GM12878 (cell line): ENCODE data around the gene USH2A. TPM values are rescaled to one million over a fixed set of nuclear protein-coding genes. Genes with fewer than 3 reads are reported as not detected.

Experiments
- ATAC-seq: fragments of 200-7000 bp; cut with Tn5 transposase; 3 replicates; pipeline ENCODE4 v1.9.1; 2020; ENCODE audit warnings: mild to moderate bottlenecking, moderate library complexity
- BruUV-seq: library from RNA; stranded (reverse); fragments of 400-500 nt; replicated peaks from 2 replicates; lab custom pipeline; 2021; lab: Mats Ljungman, UMichigan
- CTCF ChIA-PET: fragments of 300-600 bp; sonication (Branson Sonifier 250); formaldehyde crosslinking; extraction: SDS; loops from one replicate; lab custom pipeline; 2021; ENCODE audit warnings: inconsistent platforms; lab: Yijun Ruan, JAX
- POLR2A ChIA-PET: fragments of 350-600 bp; formaldehyde crosslinking; extraction: SDS; loops from one replicate; lab custom pipeline; 2021; ENCODE audit warnings: inconsistent platforms; lab: Charles Lee
- RAD21 ChIA-PET: fragments of 300-600 bp; sonication (Branson Sonifier 250); formaldehyde crosslinking; loops from one replicate; lab custom pipeline; 2023; ENCODE audit warnings: antibody characterized with exemption; ENCODE audit not compliant: unreplicated experiment; lab: Charles Lee
- SMC1A ChIA-PET: fragments of 300-600 bp; sonication (Branson Sonifier 250); formaldehyde crosslinking; loops from one replicate; lab custom pipeline; 2023; ENCODE audit not compliant: unreplicated experiment, uncharacterized antibody; lab: Charles Lee
- DNase-seq: peaks from one replicate; pipeline ENCODE4 v3.0.0-alpha.2; 2011; ENCODE audit warnings: low read depth, low spot score
- FAIRE-seq: peaks from 3 replicates; lab custom pipeline; 2011; peaks lifted over from hg19 to GRCh38; lab: Jason Lieb, UNC
- H2AFZ ChIP-seq: 2 replicates; pipeline ENCODE4 v1.6.0; 2011; ENCODE audit warnings: low read depth, low read length, control low read depth; ENCODE audit not compliant: control insufficient read depth
- H3K27ac ChIP-seq: 2 replicates; pipeline ENCODE4 v1.5.1; 2011; ENCODE audit warnings: control low read depth; ENCODE audit not compliant: control insufficient read depth, insufficient read depth
- H3K27me3 ChIP-seq, 2 experiments: replicated peaks in 1 of 2; 2 replicates each; pipeline versions ENCODE4 v1.6.0 to v1.6.1; 2011; ENCODE audit warnings: low read length in 1 of 2; ENCODE audit not compliant: control insufficient read depth in 2 of 2, insufficient read depth in 2 of 2
- H3K36me3 ChIP-seq, 2 experiments: 2 replicates each; pipeline ENCODE4 v1.5.1; 2011; ENCODE audit warnings: low read length in 1 of 2; ENCODE audit not compliant: control insufficient read depth in 2 of 2, insufficient read depth in 2 of 2
- H3K4me1 ChIP-seq: 2 replicates; pipeline ENCODE4 v1.6.1; 2011; ENCODE audit warnings: mild to moderate bottlenecking, low read length, moderate library complexity, mixed read lengths; ENCODE audit not compliant: control insufficient read depth, insufficient read depth
- H3K4me2 ChIP-seq: 2 replicates; pipeline ENCODE4 v1.6.0; 2011; ENCODE audit warnings: control low read depth; ENCODE audit not compliant: control insufficient read depth, insufficient read depth
- H3K4me3 ChIP-seq: fragments of 200-600 bp; sonication (generic); 2 replicates; pipeline ENCODE4 v1.5.1; 2016
- H3K79me2 ChIP-seq: 2 replicates; pipeline ENCODE4 v1.6.0; 2011; ENCODE audit warnings: low read length; ENCODE audit not compliant: control insufficient read depth, insufficient read depth
- H3K9ac ChIP-seq: 2 replicates; pipeline ENCODE4 v1.8.0; 2011; ENCODE audit warnings: low read length, control low read depth, mixed read lengths; ENCODE audit not compliant: control insufficient read depth, insufficient read depth
- H3K9me3 ChIP-seq: replicated peaks from 3 replicates; pipeline ENCODE4 v1.5.1; 2011; ENCODE audit warnings: mild to moderate bottlenecking, low read length; ENCODE audit not compliant: control insufficient read depth, insufficient read depth
- H4K20me1 ChIP-seq: 2 replicates; pipeline ENCODE4 v1.6.0; 2011; ENCODE audit not compliant: control insufficient read depth, insufficient read depth
- ASH2L ChIP-seq: fragments of 300-600, 200-600 bp; sonication (generic); IDR thresholded peaks from 2 replicates; pipeline ENCODE4 v1.6.1; 2017; ENCODE audit warnings: low read depth, mild to moderate bottlenecking, borderline replicate concordance
- BACH1 ChIP-seq: fragments of 450-650 bp; IDR thresholded peaks from 2 replicates; pipeline ENCODE4 v1.6.1; 2017; ENCODE audit warnings: mild to moderate bottlenecking, borderline replicate concordance
- BCLAF1 ChIP-seq: fragments of 450-650 bp; IDR thresholded peaks from 2 replicates; pipeline ENCODE4 v1.6.1; 2017; ENCODE audit warnings: antibody characterized with exemption, mild to moderate bottlenecking, moderate library complexity
- BHLHE40 ChIP-seq, 2 experiments: fragments of 450-650 bp in 1 of 2; IDR thresholded peaks; 2 replicates each; pipeline ENCODE4 v1.6.1; 2011 to 2017; ENCODE audit warnings: low read depth in 2 of 2, borderline replicate concordance in 1 of 2, improper control_type of control experiment in 1 of 2, low read length in 1 of 2, mild to moderate bottlenecking in 1 of 2
- EP300 ChIP-seq, 2 experiments: fragments of 150-350 bp in 1 of 2; IDR thresholded peaks; 2 replicates each; pipeline ENCODE4 v1.6.1; 2011 to 2012; ENCODE audit warnings: low read depth in 2 of 2, low read length in 2 of 2, borderline replicate concordance in 1 of 2, improper control_type of control experiment in 1 of 2, inconsistent platforms in 1 of 2; ENCODE audit not compliant: control insufficient read depth in 1 of 2
- ETV6 ChIP-seq, 2 experiments: fragments of 450-650 bp in 1 of 2; IDR thresholded peaks in 1 of 2; conservative IDR thresholded peaks in 1 of 2; 2 replicates each; pipeline ENCODE4 v1.6.1; 2014; ENCODE audit warnings: antibody characterized with exemption in 1 of 2, borderline replicate concordance in 1 of 2, low read depth in 1 of 2, mild to moderate bottlenecking in 1 of 2, moderate library complexity in 1 of 2
- HCFC1 ChIP-seq: fragments of 150-350 bp; IDR thresholded peaks from 2 replicates; pipeline ENCODE4 v1.6.1; 2014; ENCODE audit warnings: low read length
- HDAC6 ChIP-seq: fragments of 200-600 bp; sonication (generic); IDR thresholded peaks from one replicate; pipeline ENCODE4 v1.8.0; 2017; ENCODE audit warnings: antibody characterized with exemption; ENCODE audit not compliant: unreplicated experiment
- IKZF2 ChIP-seq, 2 experiments: fragments of 450-650 bp; IDR thresholded peaks; 2 replicates each; pipeline ENCODE4 v1.6.1; 2017; ENCODE audit warnings: mild to moderate bottlenecking in 2 of 2, moderate library complexity in 2 of 2
- KLF5 ChIP-seq: fragments of 450-650 bp; IDR thresholded peaks from 2 replicates; pipeline ENCODE4 v1.6.1; 2014; ENCODE audit warnings: mild to moderate bottlenecking; ENCODE audit not compliant: partially characterized antibody
- MEF2A ChIP-seq: IDR thresholded peaks from 2 replicates; pipeline ENCODE4 v1.6.1; 2011; ENCODE audit warnings: low read depth, mild to moderate bottlenecking, low read length, moderate library complexity; ENCODE audit not compliant: insufficient read depth
- MEF2B ChIP-seq: fragments of 450-650 bp; IDR thresholded peaks from 2 replicates; pipeline ENCODE4 v1.6.1; 2018; ENCODE audit warnings: mild to moderate bottlenecking, moderate library complexity; ENCODE audit not compliant: partially characterized antibody, poor library complexity, severe bottlenecking
- NFIC ChIP-seq: IDR thresholded peaks from 2 replicates; pipeline ENCODE4 v1.6.1; 2012; ENCODE audit warnings: low read depth, mild to moderate bottlenecking, inconsistent platforms, low read length, moderate library complexity
- POU2F2 ChIP-seq: IDR thresholded peaks from 3 replicates; pipeline ENCODE4 v1.6.1; 2011; ENCODE audit warnings: low read depth, mild to moderate bottlenecking, low read length, borderline replicate concordance
- TAF1 ChIP-seq: IDR thresholded peaks from 2 replicates; pipeline ENCODE4 v1.6.1; 2011; ENCODE audit warnings: mild to moderate bottlenecking, low read depth, low read length, borderline replicate concordance
- ZNF622 ChIP-seq: fragments of 450-650 bp; IDR thresholded peaks from 2 replicates; pipeline ENCODE4 v1.6.1; 2017; ENCODE audit warnings: mild to moderate bottlenecking, inconsistent platforms
- WGBS: methylation state at CpG from one replicate; pipeline ENCODE4 v1.1.6; 2016; ENCODE audit warnings: low lambda C conversion rate; ENCODE audit not compliant: insufficient replicate concordance, insufficient coverage; ENCODE audit errors: missing lambda C conversion rate; 5-methylcytosine and 5-hydroxymethylcytosine counted together
- in situ Hi-C: fragments of 300-500 bp; cut with MboI; formaldehyde crosslinking; loops from 9 replicates; pipeline ENCODE4 v1.14.3; 2018; ENCODE audit warnings: mixed read lengths
- intact Hi-C: fragments of 100-400 bp; cut with micrococcal nuclease; formaldehyde crosslinking; loops from one replicate; pipeline ENCODE4 v1.14.2; 2022; ENCODE audit not compliant: unreplicated experiment
- polyA plus RNA-seq, 11 experiments: library from polyadenylated mRNA; depleted of rRNA in 4 of 11; unstranded in 6 of 11; stranded (reverse) in 5 of 11; fragments of >200 nt; fragmentation: Nextera tagmentation in 4 of 11; fragmentation: Illumina TruSeq in 1 of 11; extraction: Ambion mirVana in 4 of 11; extraction: Trizol in 1 of 11; gene quantifications; 1 replicate in 1 of 11; 2 replicates in 10 of 11; pipeline versions ENCODE4 v1.2.1 to v1.2.3, GENCODE V29; 2011 to 2016; ENCODE audit warnings: inconsistent platforms in 2 of 11, missing spikeins in 2 of 11, low read depth in 1 of 11
- total RNA-seq, 4 experiments: library from RNA; depleted of rRNA in 3 of 4; stranded (reverse); fragments of >200 nt in 3 of 4; fragmentation: Illumina TruSeq in 1 of 4; extraction: Trizol in 1 of 4; gene quantifications; 2 replicates each; pipeline versions ENCODE4 v1.2.1 to v1.2.3, GENCODE V29; 2013 to 2021

The USH2A gene
- total and polyA plus RNA-seq, 10 of the 15 experiments (the other 5 are each of a cell fraction or from before 2014, with no cell fraction given), result under 0.01 to 0.20 (median 0.01) TPM; not detected in 2

- 17% methylated on average over 2 of the region's 2 CpGs for WGBS
These were observed 153.0 kb downstream of the USH2A start for GRCh38 chr1:216270086-216270773.

More at GRCh38 chr1:216270086-216270773, 153.0 kb downstream of the USH2A start:
- Histone ChIP-seq H3K9ac (no peak overlapping the region), H3K27ac (no peak overlapping the region), H4K20me1 (no peaks in the 10 kb centered on the region), H3K79me2 (no peaks in the 10 kb centered on the region), H3K4me3 (no peak overlapping the region)
- in situ Hi-C loops, result no loop called here
- no TSS peak for BruUV-seq
- RAD21 ChIA-PET, result no interaction called here
- TF ChIP-seq MEF2B (no peak), NFIC (no peak), IKZF2 (IDR thresholded peaks at IDR 0.05) (no peak), BHLHE40 (IDR thresholded peaks at IDR 0.05; ENCODE audit: borderline replicate concordance in 1 of 2, low read depth in 2 of 2, low read length in 1 of 2) (no peak), TAF1 (no peak), KLF5 (no peak), EP300 (IDR thresholded peaks at IDR 0.05; ENCODE audit: borderline replicate concordance in 1 of 2, control insufficient read depth in 1 of 2, low read depth in 2 of 2, low read length in 2 of 2) (no peak), ASH2L (no peak), BCLAF1 (no peak), BACH1 (no peak), HDAC6 (no peak), MEF2A (no peak), POU2F2 (no peak), HCFC1 (no peak), ZNF622 (no peak), ETV6 (conservative IDR thresholded peaks at IDR 0.05 in 1 of 2, IDR thresholded peaks at IDR 0.05 in 1 of 2; ENCODE audit: borderline replicate concordance in 1 of 2, low read depth in 1 of 2) (no peak)
- TF ChIP-seq, all 136 proteins: peak for 0
- no peak overlapping the region for H3K4me2 ChIP-seq
- ATAC-seq (no peak), DNase-seq (no peak), FAIRE-seq (no peak)
- POLR2A ChIA-PET, result no interaction called here
- H3K9me3 ChIP-seq, result no peaks in the 10 kb centered on the region
- H3K4me1 ChIP-seq, result no peaks in the 10 kb centered on the region
- no peak overlapping the region for H2AFZ ChIP-seq
- CTCF ChIA-PET, result no interaction called here
- no peaks in the 10 kb centered on the region for H3K27me3 ChIP-seq
- H3K36me3 ChIP-seq, result no peaks in the 10 kb centered on the region
- intact Hi-C loops, result no loop called here
- SMC1A ChIA-PET, result no interaction called here
